Pancreas (tissue), 10 donors: ENCODE results near the gene WWOX. TPM values are rescaled to one million over a fixed set of nuclear protein-coding genes. Genes with fewer than 3 reads are reported as not detected.

ENCODE experiments used
- ATAC-seq, 4 donors: fragments of 200-7000 bp; cut with Tn5 transposase; one replicate each; pipeline versions ENCODE4 v1.8.0 to v1.9.1; 2020; ENCODE audit warnings: mild to moderate bottlenecking in 4 of 4, moderate library complexity in 4 of 4
- DNase-seq, 6 donors: peaks; one replicate each; pipeline ENCODE4 v3.0.0-alpha.2; 2020
- FAIRE-seq: peaks from 2 replicates; lab custom pipeline; 2012; peaks lifted over from hg19 to GRCh38; lab: Jason Lieb, UNC
- H3K27ac ChIP-seq, 4 donors: fragments of 200-600 bp; sonication (generic); 1 replicate in 3 of 4; 2 replicates in 1 of 4; pipeline versions ENCODE4 v1.5.0 to v1.8.0; 2020
- H3K27me3 ChIP-seq, 4 donors: fragments of 200-600 bp; one replicate each; pipeline ENCODE4 v1.8.0; 2021
- H3K36me3 ChIP-seq, 3 donors: fragments of 200-600 bp; sonication (generic) in 1 of 3; one replicate each; pipeline versions ENCODE4 v1.5.0 to v1.8.0; 2020 to 2021
- H3K4me1 ChIP-seq, 3 donors: fragments of 200-600 bp; one replicate each; pipeline ENCODE4 v1.8.0; 2021
- H3K4me3 ChIP-seq, 4 donors: fragments of 200-600 bp; sonication (generic) in 2 of 4; one replicate each; pipeline versions ENCODE4 v1.5.0 to v1.8.0; 2020 to 2021
- H3K9me3 ChIP-seq, 4 donors: fragments of 200-600 bp; one replicate each; pipeline ENCODE4 v1.8.0; 2021
- CTCF ChIP-seq, 4 donors: fragments of 200-600 bp; sonication (generic) in 3 of 4; IDR thresholded peaks; one replicate each; pipeline versions ENCODE4 v1.5.0 to v1.8.0; 2021; ENCODE audit warnings: antibody characterized with exemption in 4 of 4
- WGBS, 2 donors: extraction: QIAGEN DNeasy Blood & Tissue Kit; methylation state at CpG; one replicate each; pipeline ENCODE4 v1.1.7; 2013; 5-methylcytosine and 5-hydroxymethylcytosine counted together
- intact Hi-C, 3 donors: fragments of 100-400 bp; cut with DNase I; formaldehyde crosslinking; loops; one replicate each; pipeline versions ENCODE4 v1.11.1 to v1.14.2; 2022
- polyA plus RNA-seq, 2 donors: library from polyadenylated mRNA; stranded (reverse); fragments of 200-250 nt; gene quantifications; one replicate each; pipeline ENCODE4 v1.2.3, GENCODE V29; 2013
- total RNA-seq, 6 donors: library from RNA; stranded (reverse); fragmentation: NEBNext Ultra II Directional in 4 of 6; extraction: Animal tissue kit (Norgen Biotek cat#: 25700) in 4 of 6; gene quantifications; one replicate each; pipeline versions ENCODE4 v1.2.1 to v1.2.4, GENCODE V29; 2021 to 2023
- donor health status: healthy with polysubstance abuse.
- donor health status: DM: no; HTN: no; CAD: no; lungs with moderate emphysema.
- donor health status: DM: no; HTN: no; CAD: no.
- donor health status: control.
- donor health status: control.
- donor health status: Bipolar disorder and iron deficiency.
- donor health status: DM: yes; HTN: yes; CAD: no.
- donor health status: DM: no; HTN: no; CAD: no.
- donor health status: DM: no; HTN: no; CAD: no.
- donor health status: DM: yes; HTN: yes; CAD: no.

WWOX gene
- total and polyA plus RNA-seq, 8 donors = 6.8 to 14.4 (median 10.8) TPM

- no peak for ATAC-seq
- intact Hi-C loops = no loop called here
Observed at GRCh38 chr16:78396673-78397072, 297.2 kb downstream of the WWOX start.

DNA sequence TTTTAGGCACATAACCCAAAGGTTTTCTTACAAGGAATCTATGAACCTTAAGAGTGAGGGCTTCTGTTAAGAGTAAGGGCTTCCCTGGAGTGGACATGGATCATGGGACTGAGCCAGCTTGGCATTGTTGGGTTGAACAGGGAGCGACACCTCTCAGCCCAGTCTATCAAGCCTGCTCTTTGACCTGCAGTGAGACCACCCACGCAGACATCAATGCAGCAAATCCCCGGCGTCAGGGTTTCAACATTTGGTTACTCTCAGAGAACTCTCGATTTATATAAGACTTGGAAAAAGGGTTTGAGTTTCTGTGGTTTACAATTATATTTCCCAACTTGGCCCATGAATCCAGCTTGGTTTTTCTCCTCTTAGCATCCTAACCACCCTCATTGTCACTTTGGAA is 299.9 kb downstream of the WWOX start:
- no peaks in the 10 kb centered on the region for H3K9me3 ChIP-seq
- H3K4me1 ChIP-seq = no peaks in the 10 kb centered on the region
- no peak for DNase-seq
- no peaks in the 10 kb centered on the region for H3K36me3 ChIP-seq
- 91 to 92% methylated on average over 5 of the region's 5 CpGs for WGBS, 2 donors
- intact Hi-C loops = no loop called here
- no peak overlapping the region for H3K4me3 ChIP-seq
- no peak for FAIRE-seq
- ATAC-seq = no peak
- no peak for TF ChIP-seq CTCF (IDR thresholded peaks at IDR 0.05)
- H3K27me3 ChIP-seq = no peaks in the 10 kb centered on the region
- no peak overlapping the region for H3K27ac ChIP-seq

More at GRCh38 chr16:78396673-78397072, 297.2 kb downstream of the WWOX start:
- no peak for TF ChIP-seq CTCF (IDR thresholded peaks at IDR 0.05)
- FAIRE-seq (no peak), DNase-seq (no peak)
- Histone ChIP-seq H3K27me3 (no peaks in the 10 kb centered on the region), H3K4me3 (no peak overlapping the region), H3K36me3 (no peaks in the 10 kb centered on the region), H3K4me1 (no peaks in the 10 kb centered on the region), H3K27ac (no peak overlapping the region), H3K9me3 (no peaks in the 10 kb centered on the region)
- WGBS, 2 donors = 83 to 91% methylated on average over 4 of the region's 4 CpGs

DNA sequence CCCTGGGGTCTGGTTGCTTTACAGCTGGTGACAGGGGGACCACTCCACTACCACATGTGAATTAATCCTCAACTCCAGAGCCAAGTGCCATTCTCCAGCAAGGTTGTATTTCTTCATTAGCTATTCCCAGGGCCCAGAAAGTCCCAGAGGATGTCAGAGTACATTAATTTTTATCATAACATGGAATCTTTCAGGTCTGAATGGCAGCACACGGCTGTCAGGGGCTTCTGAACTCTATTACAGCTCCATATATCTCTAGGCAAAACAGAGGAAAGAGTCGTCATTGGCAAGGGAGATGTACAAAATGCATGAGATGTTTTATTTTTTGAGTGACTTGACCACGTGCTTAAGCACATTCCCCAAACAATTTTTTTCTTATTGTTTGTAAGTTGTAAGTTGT is 303.4 kb downstream of the WWOX start:
- ATAC-seq (no peak), FAIRE-seq (no peak), DNase-seq (no peak)
- Histone ChIP-seq H3K4me1 (no peaks in the 10 kb centered on the region), H3K4me3 (no peak overlapping the region), H3K36me3 (no peaks in the 10 kb centered on the region), H3K27me3 (no peaks in the 10 kb centered on the region), H3K27ac (no peak overlapping the region), H3K9me3 (no peaks in the 10 kb centered on the region)
- no peak for TF ChIP-seq CTCF (IDR thresholded peaks at IDR 0.05)
- WGBS, 2 donors = 80 to 90% methylated on average over 3 of the region's 3 CpGs
- intact Hi-C loops = no loop called here

DNA sequence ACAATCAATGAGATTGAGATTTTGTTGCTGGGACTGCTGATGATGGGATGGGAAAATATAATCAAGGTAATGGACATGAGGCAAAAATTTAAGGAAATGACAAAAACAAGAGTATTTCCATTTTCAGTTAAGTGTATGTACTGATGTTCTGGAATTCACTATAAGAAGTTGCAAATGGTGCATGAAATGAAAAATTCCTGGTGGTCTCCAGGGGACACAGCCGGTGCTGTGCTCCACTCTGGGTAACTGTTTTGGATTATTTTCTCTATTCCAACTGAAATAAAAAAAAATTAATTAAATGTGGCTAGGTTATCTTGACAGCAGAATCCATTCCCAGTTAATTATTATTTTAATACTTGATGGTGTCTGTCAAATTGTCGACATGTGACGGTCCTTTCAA is 305.6 kb downstream of the WWOX start:
- H3K9me3 ChIP-seq = no peaks in the 10 kb centered on the region
- 52 to 63% methylated on average over 3 of the region's 3 CpGs for WGBS, 2 donors
- no peaks in the 10 kb centered on the region for H3K4me1 ChIP-seq
- no peak for TF ChIP-seq CTCF (IDR thresholded peaks at IDR 0.05)
- DNase-seq = no peak
- H3K27ac ChIP-seq = no peak overlapping the region
- no peaks in the 10 kb centered on the region for H3K27me3 ChIP-seq
- no peak overlapping the region for H3K4me3 ChIP-seq
- H3K36me3 ChIP-seq = no peaks in the 10 kb centered on the region
- intact Hi-C loops = no loop called here
- no peak for ATAC-seq
- FAIRE-seq = no peak

DNA sequence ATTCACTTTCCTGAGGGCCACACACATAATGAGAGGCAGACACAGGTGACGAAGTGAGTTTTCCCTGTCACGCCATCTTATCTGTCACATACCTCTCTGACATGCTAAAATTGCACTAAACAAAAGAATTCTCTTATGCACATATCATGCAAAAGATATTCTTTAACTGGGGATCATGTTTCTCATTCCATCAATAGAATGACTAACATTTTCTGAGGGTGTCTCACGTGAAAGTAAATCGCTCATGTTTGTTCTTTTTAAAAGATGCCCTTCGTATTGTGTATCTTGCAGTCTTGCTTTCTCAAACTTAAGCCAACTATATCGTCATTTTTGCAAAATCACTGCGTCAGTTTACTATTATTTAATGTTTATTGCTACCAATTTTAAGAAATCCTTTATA is 306.4 kb downstream of the WWOX start:
- Histone ChIP-seq H3K4me1 (no peaks in the 10 kb centered on the region), H3K36me3 (no peaks in the 10 kb centered on the region), H3K27me3 (no peaks in the 10 kb centered on the region), H3K27ac (no peak overlapping the region), H3K4me3 (no peak overlapping the region), H3K9me3 (no peaks in the 10 kb centered on the region)
- no peak for DNase-seq
- no peak for TF ChIP-seq CTCF (IDR thresholded peaks at IDR 0.05)
- no peak for ATAC-seq
- whole genome bisulfite sequencing, 2 donors = 88 to 93% methylated on average over 7 of the region's 7 CpGs
- FAIRE-seq = no peak
- intact Hi-C loops = no loop called here
